ENCODE results near the gene ZNF534. TPM values are rescaled to one million over a fixed set of nuclear protein-coding genes. Genes with fewer than 3 reads are reported as not detected.
A peak's percentile ranks its signal among the peaks of the same experiment; 100 is the strongest.

Gene ZNF534
- not detected for polyA plus RNA-seq (2012; ENCODE audit: low read depth, missing spikeins)

DNA sequence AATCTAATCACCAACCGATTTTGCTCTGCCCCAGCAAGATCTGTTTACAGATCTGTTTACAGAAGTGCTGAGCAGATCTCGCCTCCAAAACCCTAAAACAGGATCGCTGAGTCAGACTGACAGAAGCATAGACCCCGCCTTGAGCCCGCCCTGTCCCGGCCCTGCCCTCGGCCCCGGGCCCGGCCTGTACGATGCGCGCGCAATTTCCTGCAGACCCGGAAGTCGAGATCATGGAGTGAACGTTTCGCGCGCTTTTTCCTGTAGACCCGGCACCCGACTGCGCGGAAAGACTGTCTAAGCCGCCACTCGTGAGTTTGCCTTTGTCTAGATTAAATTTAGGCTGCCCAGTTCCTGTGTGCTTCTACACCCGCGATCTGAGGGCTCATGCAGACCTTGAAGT is at the start of gene ZNF534:
ZNF534 (plus strand) TSS at position 212 of the 400 bp plus-strand sequence. CDS start 2,327 bp downstream, outside the sequence.
- DNase-seq (ENCODE audit: insufficient read length, low spot score) (no peak), FAIRE-seq (no peak)
- TF ChIP-seq TAF1 (IDR thresholded peaks at IDR 0.05; ENCODE audit: low read depth, low read length): no peak
- no peak for TF ChIP-seq POLR2AphosphoS5 (IDR thresholded peaks at IDR 0.05; ENCODE audit: low read depth, low read length)
- TF ChIP-seq SPI1 (IDR thresholded peaks at IDR 0.05; ENCODE audit: low read depth, low read length): no peak
- TF ChIP-seq POU2F2 (IDR thresholded peaks at IDR 0.05; ENCODE audit: low read depth, low read length): no peak
- TF ChIP-seq PAX5 (IDR thresholded peaks at IDR 0.05; ENCODE audit: insufficient read depth, low read length, severe bottlenecking): no peak
- no peak for TF ChIP-seq POLR2A (IDR thresholded peaks at IDR 0.05; ENCODE audit: low read depth, low read length)

DNA sequence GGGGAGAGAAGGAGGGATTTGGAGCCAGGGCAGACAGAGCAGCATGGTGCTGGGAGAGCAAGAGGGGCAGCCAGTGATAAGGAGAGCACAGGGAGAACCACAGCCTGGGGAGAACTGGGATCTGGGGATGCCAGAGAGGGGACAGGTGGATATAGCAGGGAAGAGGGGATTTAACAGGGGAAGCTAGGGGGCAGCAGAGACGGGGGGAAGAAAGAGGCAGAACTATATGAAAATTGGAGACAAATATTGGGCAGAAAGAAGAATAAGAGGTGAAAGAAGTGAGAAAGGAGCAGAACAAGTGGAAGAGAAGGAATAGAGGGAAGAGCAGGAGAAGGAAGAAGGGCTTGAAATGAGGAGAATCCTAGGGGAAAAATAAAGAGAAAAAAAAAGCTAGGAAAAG is 37.8 kb upstream of the ZNF534 start:
- no peak for TF ChIP-seq PAX5 (IDR thresholded peaks at IDR 0.05; ENCODE audit: insufficient read depth, low read length, severe bottlenecking)
- TF ChIP-seq TAF1 (IDR thresholded peaks at IDR 0.05; ENCODE audit: low read depth, low read length): no peak
- no peak for TF ChIP-seq POU2F2 (IDR thresholded peaks at IDR 0.05; ENCODE audit: low read depth, low read length)
- no peak for TF ChIP-seq SPI1 (IDR thresholded peaks at IDR 0.05; ENCODE audit: low read depth, low read length)
- TF ChIP-seq POLR2A (IDR thresholded peaks at IDR 0.05; ENCODE audit: low read depth, low read length): no peak
- no peak for TF ChIP-seq POLR2AphosphoS5 (IDR thresholded peaks at IDR 0.05; ENCODE audit: low read depth, low read length)
- FAIRE-seq (no peak), DNase-seq (ENCODE audit: insufficient read length, low spot score) (no peak)

DNA sequence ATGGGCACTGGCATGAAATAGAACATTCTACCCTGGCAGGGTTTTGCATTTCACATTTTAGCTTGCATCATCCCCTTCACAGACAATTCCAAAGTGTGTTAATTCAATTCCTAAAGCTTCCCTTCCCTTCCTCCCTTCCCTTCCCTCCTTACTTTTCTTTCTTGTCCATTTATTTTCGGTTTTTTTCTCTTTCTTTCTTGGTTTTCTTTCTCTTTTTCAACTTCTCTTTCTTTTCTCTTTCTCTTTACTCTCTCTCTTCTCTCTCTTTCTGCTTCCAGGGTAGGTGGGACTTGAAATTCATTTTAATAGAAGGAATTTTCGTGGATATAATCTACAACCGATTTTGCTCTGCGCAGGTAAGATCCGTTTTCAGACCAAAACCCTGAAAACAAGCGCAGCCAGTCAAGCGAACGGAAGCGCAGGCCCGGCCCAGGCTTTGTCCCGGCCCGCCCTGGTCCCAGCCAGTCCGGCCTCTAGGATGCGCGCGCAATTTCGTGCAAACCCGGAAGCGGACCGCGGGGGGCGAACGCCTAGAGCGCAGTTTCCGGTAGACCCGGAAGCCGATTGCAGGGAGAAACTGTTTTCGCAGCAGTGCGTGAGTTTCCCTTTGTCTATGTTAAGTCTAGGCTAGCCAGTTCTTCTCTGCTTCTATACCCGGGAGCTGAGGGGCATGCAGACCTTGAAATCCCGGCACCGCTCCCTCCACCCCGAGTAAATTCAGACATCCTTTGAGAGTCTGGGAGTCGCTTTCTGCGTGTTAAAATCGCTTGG is 31.5 kb upstream of the ZNF534 start, which contains the start of gene ZNF528:
ZNF528 (plus strand) TSS at position 540 of the 771 bp plus-strand sequence. CDS start 4,165 bp downstream, outside the sequence.
- TF ChIP-seq POLR2AphosphoS5 (IDR thresholded peaks at IDR 0.05; ENCODE audit: low read depth, low read length) (peak; percentile 66), SPI1 (IDR thresholded peaks at IDR 0.05; ENCODE audit: low read depth, low read length) (no peak), POU2F2 (IDR thresholded peaks at IDR 0.05; ENCODE audit: low read depth, low read length) (no peak), TAF1 (IDR thresholded peaks at IDR 0.05; ENCODE audit: low read depth, low read length) (0 out of 2 replicates have a peak, but pooled peaks have one; percentile 38), POLR2A (IDR thresholded peaks at IDR 0.05; ENCODE audit: low read depth, low read length) (peak; percentile 64), PAX5 (IDR thresholded peaks at IDR 0.05; ENCODE audit: insufficient read depth, low read length, severe bottlenecking) (no peak)
- DNase-seq (ENCODE audit: insufficient read length, low spot score) (peak; percentile 87), FAIRE-seq (peak; percentile 71)

DNA sequence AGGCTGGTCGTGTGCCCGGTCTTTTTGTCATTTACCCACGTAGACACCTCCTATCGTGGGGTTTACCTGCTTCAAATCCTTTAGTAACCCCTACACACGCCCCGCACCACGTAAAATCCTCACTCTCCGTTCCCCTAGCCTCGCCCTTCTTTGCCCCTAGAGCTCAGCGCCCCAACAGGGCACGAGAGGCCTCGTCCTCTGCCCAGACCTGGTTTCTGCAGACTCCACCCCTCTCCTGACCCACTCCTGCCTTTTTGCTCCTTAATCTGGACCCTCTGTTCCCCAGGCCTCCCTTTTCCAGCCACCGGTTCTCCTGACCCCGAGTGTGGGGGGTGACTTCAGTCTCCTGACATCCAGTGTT is 30.9 kb upstream of the ZNF534 start:
- DNase-seq (ENCODE audit: insufficient read length, low spot score) (peak; percentile 12), FAIRE-seq (no peak)
- TF ChIP-seq POLR2AphosphoS5 (IDR thresholded peaks at IDR 0.05; ENCODE audit: low read depth, low read length): no peak
- TF ChIP-seq TAF1 (IDR thresholded peaks at IDR 0.05; ENCODE audit: low read depth, low read length): no peak
- TF ChIP-seq POU2F2 (IDR thresholded peaks at IDR 0.05; ENCODE audit: low read depth, low read length): no peak
- TF ChIP-seq POLR2A (IDR thresholded peaks at IDR 0.05; ENCODE audit: low read depth, low read length): no peak; the same call in 1 of the 2 replicates

DNA sequence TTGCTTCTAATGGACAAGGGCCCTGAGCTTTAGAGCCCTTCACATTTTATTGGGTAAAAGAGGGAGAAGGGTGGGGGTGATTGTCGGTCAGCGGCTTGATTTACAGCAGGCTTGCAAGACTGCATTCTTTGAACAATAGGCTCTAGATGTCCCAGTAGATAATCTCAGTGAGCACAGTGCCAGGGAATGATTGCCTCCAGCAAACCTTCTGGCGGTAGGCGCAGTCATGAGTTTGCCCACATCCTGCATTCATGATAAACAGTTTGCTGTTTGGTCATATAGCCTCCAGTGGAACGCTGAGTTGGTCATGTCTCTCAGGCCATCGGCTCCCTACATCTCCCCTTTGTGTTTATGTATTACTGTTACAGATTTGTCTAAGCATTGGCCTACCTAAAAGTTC is 18.7 kb upstream of the ZNF534 start:
- FAIRE-seq: no peak
- DNase-seq (ENCODE audit: insufficient read length, low spot score): no peak
- TF ChIP-seq POLR2AphosphoS5 (IDR thresholded peaks at IDR 0.05; ENCODE audit: low read depth, low read length): no peak
- TF ChIP-seq PAX5 (IDR thresholded peaks at IDR 0.05; ENCODE audit: insufficient read depth, low read length, severe bottlenecking): no peak
- no peak for TF ChIP-seq POLR2A (IDR thresholded peaks at IDR 0.05; ENCODE audit: low read depth, low read length)
- TF ChIP-seq SPI1 (IDR thresholded peaks at IDR 0.05; ENCODE audit: low read depth, low read length): no peak
- TF ChIP-seq POU2F2 (IDR thresholded peaks at IDR 0.05; ENCODE audit: low read depth, low read length): no peak
- no peak for TF ChIP-seq TAF1 (IDR thresholded peaks at IDR 0.05; ENCODE audit: low read depth, low read length)

DNA sequence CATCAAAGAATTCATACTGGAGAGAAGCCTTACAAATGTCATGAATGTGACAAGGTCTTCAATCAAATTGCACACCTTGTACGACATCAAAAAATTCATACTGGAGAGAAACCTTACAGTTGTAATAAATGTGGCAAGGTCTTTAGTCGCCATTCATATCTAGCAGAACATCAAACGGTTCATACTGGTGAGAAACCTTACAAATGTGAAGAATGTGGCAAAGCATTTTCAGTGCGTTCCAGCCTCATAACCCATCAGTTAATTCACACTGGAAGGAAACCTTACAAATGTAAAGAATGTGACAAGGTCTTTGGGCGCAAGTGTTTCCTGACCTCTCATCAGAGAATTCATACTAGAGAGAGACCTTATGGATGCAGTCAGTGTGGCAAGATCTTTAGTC is 13.2 kb upstream of the ZNF534 start:
- FAIRE-seq (no peak), DNase-seq (ENCODE audit: insufficient read length, low spot score) (no peak)
- TF ChIP-seq POLR2A (IDR thresholded peaks at IDR 0.05; ENCODE audit: low read depth, low read length): no peak
- no peak for TF ChIP-seq POU2F2 (IDR thresholded peaks at IDR 0.05; ENCODE audit: low read depth, low read length)
- no peak for TF ChIP-seq SPI1 (IDR thresholded peaks at IDR 0.05; ENCODE audit: low read depth, low read length)
- no peak for TF ChIP-seq TAF1 (IDR thresholded peaks at IDR 0.05; ENCODE audit: low read depth, low read length)

DNA sequence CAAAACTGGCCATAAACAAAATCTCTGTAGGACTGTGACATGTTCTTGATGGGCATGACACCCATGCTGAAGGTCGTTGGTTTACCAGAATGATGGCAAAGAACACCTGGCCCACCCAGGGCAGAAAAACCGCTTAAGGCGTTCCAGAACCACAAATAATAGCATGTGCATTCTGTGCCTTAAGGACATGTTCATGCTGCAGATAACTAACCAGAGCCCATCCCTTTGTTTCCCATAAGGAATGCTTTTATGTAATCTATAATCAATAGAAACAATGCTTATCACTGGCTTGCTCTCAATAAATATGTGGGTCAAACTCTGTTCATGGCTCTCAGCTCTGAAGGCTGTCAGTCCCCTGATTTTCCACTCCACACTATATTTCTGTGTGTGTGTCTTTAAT is 13.2 kb downstream of the ZNF534 start:
- no peak for FAIRE-seq
- TF ChIP-seq POLR2AphosphoS5 (IDR thresholded peaks at IDR 0.05; ENCODE audit: low read depth, low read length) (no peak), TAF1 (IDR thresholded peaks at IDR 0.05; ENCODE audit: low read depth, low read length) (no peak), POU2F2 (IDR thresholded peaks at IDR 0.05; ENCODE audit: low read depth, low read length) (no peak), PAX5 (IDR thresholded peaks at IDR 0.05; ENCODE audit: insufficient read depth, low read length, severe bottlenecking) (no peak), SPI1 (IDR thresholded peaks at IDR 0.05; ENCODE audit: low read depth, low read length) (no peak), POLR2A (IDR thresholded peaks at IDR 0.05; ENCODE audit: low read depth, low read length) (no peak)
- no peak for DNase-seq (ENCODE audit: insufficient read length, low spot score)

DNA sequence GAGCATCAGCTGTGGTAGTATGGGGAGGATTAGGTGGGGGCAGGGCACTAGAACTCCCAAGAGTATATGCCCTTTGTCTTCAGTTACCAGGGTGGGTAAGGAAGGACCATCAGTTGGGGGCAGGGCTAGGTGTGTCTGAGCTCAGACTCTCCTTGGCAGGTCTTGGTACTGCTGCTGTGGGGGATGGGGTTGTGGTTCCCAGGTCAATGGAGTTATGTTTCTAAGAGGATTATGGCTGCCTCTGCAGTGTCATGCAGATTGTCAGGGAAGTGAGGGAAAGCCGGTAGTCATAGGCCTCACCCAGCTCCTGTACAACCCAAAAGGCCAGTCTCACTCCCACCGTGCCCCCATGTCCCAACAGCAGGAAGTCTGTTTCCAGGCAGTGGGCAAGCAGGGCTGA is 15.6 kb downstream of the ZNF534 start:
- TF ChIP-seq TAF1 (IDR thresholded peaks at IDR 0.05; ENCODE audit: low read depth, low read length) (no peak), POLR2A (IDR thresholded peaks at IDR 0.05; ENCODE audit: low read depth, low read length) (no peak), POLR2AphosphoS5 (IDR thresholded peaks at IDR 0.05; ENCODE audit: low read depth, low read length) (no peak)
- DNase-seq (ENCODE audit: insufficient read length, low spot score) (no peak), FAIRE-seq (no peak)

DNA sequence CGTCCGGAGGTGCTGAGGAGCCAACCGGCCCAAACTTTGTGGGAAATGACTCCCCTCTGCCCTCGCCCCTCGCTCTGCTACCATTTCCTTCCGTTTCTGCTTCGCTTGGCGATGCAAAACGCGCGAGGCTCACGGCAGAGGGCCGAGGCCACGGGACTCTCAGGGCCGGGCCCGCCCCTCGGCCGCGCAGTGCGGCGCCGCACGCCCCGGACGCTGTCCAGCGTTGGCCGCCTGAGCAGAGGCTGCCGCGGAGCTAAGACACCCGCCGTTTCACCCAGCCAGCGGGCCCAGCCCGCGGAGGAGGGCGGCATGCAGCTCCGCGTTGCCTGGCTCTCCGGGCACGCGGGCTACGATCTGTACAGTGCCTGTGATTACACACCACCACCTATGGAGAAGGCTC is 22.3 kb downstream of the ZNF534 start:
- DNase-seq (ENCODE audit: insufficient read length, low spot score): no peak
- no peak for FAIRE-seq
- no peak for TF ChIP-seq POLR2A (IDR thresholded peaks at IDR 0.05; ENCODE audit: low read depth, low read length)
- TF ChIP-seq PAX5 (IDR thresholded peaks at IDR 0.05; ENCODE audit: insufficient read depth, low read length, severe bottlenecking): no peak
- TF ChIP-seq SPI1 (IDR thresholded peaks at IDR 0.05; ENCODE audit: low read depth, low read length): no peak
